Astrocyte of the cerebellum (primary cell): Measurements from ENCODE around the gene HSPB2.
A peak's percentile ranks its signal among the peaks of the same experiment; 100 is the strongest.
"Not testable (repeated sequence)": the region's sequence is repeated elsewhere in the genome, so short reads cannot be mapped to it uniquely, and the experiment has no call there.

Experiments
- DNase-seq: peaks from one replicate; pipeline ENCODE4 v3.0.0-alpha.2; 2011; ENCODE audit warnings: low read depth
- H3K4me3 ChIP-seq: 2 replicates; pipeline ENCODE4 v1.5.1; 2011; ENCODE audit warnings: mild to moderate bottlenecking, low read depth, low read length, moderate library complexity
- CTCF ChIP-seq: IDR thresholded peaks from 2 replicates; pipeline ENCODE4 v1.5.1; 2012; ENCODE audit warnings: low read length, low read depth, moderate library complexity, mild to moderate bottlenecking; ENCODE audit errors: missing control alignments
- in situ Hi-C: cut with HindIII; loops from 2 replicates; pipeline ENCODE4 v1.10.0; 2017; ENCODE audit warnings: low sequenced_read_pairs

HSPB2 gene

DNA sequence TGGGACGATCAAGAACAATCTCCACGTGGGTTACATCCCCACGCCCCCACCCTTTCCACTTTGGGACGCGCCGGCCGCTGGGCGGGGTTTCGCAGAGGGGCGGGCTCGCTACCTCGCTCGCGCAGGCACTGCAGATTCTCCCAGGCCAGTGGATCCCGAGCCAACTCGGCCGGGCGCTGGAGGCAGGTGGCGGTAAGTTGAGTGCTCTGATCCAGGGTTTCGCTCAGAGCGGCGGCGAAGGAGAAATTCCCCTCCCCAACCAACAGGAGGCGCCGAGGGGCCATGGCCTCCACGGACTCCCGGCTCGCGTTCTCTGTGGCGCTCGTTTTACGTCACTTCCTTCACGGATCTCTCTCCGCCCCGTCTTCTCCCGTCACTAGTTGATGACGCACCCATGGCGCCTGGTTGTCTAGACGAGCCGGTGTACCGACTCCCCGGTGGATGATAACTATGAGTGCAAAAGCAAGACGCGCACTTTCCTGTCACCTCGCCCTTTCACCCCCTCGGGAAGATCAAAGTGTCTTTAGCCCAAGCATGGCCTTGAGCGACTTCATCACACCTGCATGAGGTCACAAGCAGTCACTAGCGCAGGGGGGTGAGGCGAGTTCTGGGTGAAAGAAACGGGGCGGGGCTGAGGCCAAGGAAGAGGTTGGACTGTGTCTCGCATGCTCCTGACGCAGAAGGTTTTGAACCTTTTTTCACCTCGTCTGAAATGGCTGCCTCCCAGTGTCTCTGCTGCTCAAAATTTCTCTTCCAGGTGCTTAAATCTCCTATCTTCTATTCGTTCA is 33.5 kb upstream of the HSPB2 start, which contains the start of the genes CFAP68 and FDXACB1:
Gene CFAP68, plus strand, starts transcription at position 693 of the 788 bp plus-strand sequence. Its CDS starts 20 bp downstream, at position 713.
Gene FDXACB1, minus strand, starts transcription at position 317 of the 788 bp plus-strand sequence. Its CDS starts 33 bp downstream, at position 284.
- in situ Hi-C loops = no loop called here

DNA sequence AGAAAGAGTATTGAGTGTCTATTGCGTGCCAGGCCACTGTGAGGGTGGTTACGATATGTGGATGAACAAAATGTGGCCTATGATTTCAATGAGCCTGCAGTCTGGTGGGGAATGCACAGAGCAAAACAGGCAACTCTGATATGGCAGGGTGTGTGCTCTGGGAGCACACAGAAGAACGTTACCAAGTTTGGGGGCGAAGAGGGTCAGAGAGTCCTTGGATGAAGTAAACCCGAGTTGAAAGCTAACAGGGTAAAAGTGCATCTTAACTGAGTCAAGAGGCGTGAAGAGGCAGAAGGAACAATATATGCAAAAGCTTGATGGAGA is 32.9 kb upstream of the HSPB2 start:
- H3K4me3 ChIP-seq = peak overlapping the region; percentile 70
- in situ Hi-C loops = no loop called here
- DNase-seq = no peak
- TF ChIP-seq CTCF = no peak

More for the DNA sequence above, 33.5 kb upstream of the HSPB2 start, which contains the start of the genes CFAP68 and FDXACB1:
- TF ChIP-seq CTCF = peak; percentile 90
- DNase-seq = peak; percentile 96
- peak within 1 kb of the TSS; percentile 70 for H3K4me3 ChIP-seq

DNA sequence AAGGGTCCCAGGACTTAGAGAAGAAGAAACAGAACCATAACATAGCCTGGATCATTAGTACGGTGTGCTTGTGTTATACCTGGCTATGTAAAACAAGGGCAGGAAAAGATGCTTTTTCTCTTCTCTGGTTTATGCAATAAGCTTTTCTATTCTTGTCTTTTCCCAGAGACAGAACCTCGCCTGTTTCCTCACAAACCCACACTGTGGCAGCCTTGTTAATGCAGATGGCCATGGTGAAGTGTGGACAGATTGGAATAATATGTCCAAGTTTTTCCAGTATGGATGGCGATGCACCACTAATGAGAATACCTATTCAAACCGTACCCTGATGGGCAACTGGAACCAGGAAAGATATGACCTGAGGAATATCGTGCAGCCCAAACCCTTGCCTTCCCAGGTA is 30.3 kb upstream of the HSPB2 start:
- no peak for DNase-seq
- no peak for TF ChIP-seq CTCF
- in situ Hi-C loops = no loop called here
- no peak overlapping the region for H3K4me3 ChIP-seq

GRCh38 chr11:111885053-111885452 is 27.5 kb upstream of the HSPB2 start:
- H3K4me3 ChIP-seq, in situ Hi-C loops, DNase-seq: not testable (repeated sequence)

DNA sequence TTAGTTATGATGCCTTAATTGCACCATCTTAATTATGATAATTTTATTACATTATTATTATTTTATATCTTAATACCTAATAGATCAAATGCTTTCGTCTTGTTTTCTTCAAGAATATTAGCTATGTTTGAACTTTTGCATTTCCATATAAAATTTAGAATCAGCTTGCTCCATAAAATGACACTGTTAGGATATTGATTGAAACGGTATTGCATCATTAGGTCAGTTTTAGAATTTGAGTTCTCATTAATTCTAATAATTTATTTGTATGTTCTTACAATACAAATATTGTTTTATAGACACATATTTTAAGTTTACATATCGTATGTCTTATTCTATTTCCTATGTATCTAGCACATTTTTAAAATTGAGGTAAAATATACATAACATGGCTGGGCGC is 26.5 kb upstream of the HSPB2 start:
- DNase-seq = no peak
- TF ChIP-seq CTCF = no peak
- H3K4me3 ChIP-seq = no peak overlapping the region
- in situ Hi-C loops = no loop called here

GRCh38 chr11:111886844-111887243 is 25.7 kb upstream of the HSPB2 start:
- in situ Hi-C loops = no loop called here
- TF ChIP-seq CTCF = no peak
- H3K4me3 ChIP-seq = no peak overlapping the region
- DNase-seq = no peak

GRCh38 chr11:111905411-111905810 is 7.1 kb upstream of the HSPB2 start:
- in situ Hi-C loops = no loop called here
- H3K4me3 ChIP-seq = no peak overlapping the region
- TF ChIP-seq CTCF = no peak
- no peak for DNase-seq
